Fibroblast of upper back skin (primary cell): Measurements from ENCODE around the gene CNTN5.

Experiments used
- DNase-seq: peaks from one replicate; pipeline ENCODE4 v3.0.0-alpha.2; 2013

CNTN5 gene

GRCh38 chr11:100367892-100368291, 1347.1 kb downstream of the CNTN5 start:
- DNase-seq: no peak

DNA sequence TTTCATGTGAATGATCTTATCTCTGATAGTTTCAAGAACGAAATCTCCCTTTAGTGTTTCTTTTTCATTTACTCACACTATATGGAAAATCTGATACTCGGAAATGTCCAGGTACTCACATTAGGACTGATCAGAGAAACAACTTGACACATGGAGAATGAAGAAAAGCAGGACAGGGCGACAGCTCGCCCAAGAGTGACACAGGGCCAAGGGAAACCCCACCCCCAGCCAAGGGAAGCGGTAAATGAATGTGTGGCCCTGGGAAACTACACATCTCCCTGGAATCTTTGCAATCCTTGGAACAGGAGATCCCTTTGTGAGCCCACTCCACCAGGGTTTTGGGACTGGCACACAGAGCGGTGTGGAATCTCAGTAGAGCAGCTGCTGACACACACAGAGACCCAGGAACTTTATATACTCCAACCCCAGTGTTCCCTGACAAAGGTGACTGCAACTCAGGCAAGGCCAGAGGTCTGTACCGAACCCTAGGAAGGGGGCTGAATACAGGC, 1362.7 kb downstream of the CNTN5 start:
- DNase-seq: no peak

GRCh38 chr11:100396266-100396665, 1375.5 kb downstream of the CNTN5 start:
- DNase-seq: no peak

DNA sequence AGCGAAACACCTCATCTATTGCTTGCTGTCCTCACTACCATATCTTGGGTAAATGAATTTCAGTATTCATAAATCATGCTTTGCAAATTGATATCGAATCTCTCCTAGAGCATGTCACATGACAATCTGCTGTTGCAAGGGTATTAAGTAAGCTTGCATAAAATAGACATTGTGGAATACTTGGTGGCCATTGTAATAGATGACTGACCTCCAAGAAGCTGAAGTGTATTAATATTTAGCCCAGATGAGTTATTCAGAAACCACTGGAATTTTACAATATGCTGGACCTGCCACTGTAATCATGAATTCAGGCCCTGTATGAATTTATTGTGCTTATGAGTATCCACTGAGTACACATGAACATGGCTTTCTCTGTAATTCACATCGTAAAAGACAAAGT, 1376.7 kb downstream of the CNTN5 start:
- no peak for DNase-seq

DNA sequence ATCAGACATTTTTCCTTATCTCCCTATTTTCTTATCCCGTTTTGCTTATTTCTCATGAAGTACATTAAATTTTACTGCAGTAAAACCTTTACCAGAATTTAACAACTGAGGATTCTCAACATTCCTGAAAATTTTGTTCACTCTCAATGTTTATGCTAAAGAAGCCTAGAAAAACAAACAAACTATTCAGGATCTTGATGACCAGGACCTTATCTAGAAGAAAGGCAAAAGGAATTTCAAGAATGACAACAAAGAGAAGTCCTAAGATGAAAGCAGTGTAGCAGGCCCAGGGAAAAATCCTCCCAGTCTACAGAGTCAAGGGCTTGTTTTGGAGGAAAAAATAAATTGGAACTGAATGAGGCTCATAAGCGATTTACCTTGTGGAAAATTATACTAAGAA, 1383.1 kb downstream of the CNTN5 start:
- no peak for DNase-seq

GRCh38 chr11:100404907-100405306, 1384.2 kb downstream of the CNTN5 start:
- no peak for DNase-seq
